GM12878 (cell line): ENCODE measurements around the gene ELOVL5. TPM values are rescaled to one million over a fixed set of nuclear protein-coding genes. Genes with fewer than 3 reads are reported as not detected.

Source experiments
- CHD1 ChIP-seq: IDR thresholded peaks from 2 replicates; pipeline ENCODE4 v1.6.1; 2012; ENCODE audit warnings: low read depth, low read length, improper control_type of control experiment
- HDGF ChIP-seq: fragments of 450-650 bp; IDR thresholded peaks from 2 replicates; pipeline ENCODE4 v1.6.1; 2016; ENCODE audit warnings: antibody characterized with exemption
- JUNB ChIP-seq: IDR thresholded peaks from 2 replicates; pipeline ENCODE4 v1.6.1; 2016; ENCODE audit warnings: antibody characterized with exemption, mild to moderate bottlenecking
- MTA2 ChIP-seq: fragments of 450-650 bp; IDR thresholded peaks from 2 replicates; pipeline ENCODE4 v1.6.1; 2016; ENCODE audit warnings: low read depth, mild to moderate bottlenecking, moderate library complexity
- NBN ChIP-seq: fragments of 450-650 bp; IDR thresholded peaks from 2 replicates; pipeline ENCODE4 v1.6.1; 2016
- NKRF ChIP-seq: fragments of 450-650 bp; conservative IDR thresholded peaks from 2 replicates; pipeline ENCODE4 v1.6.1; 2017; ENCODE audit warnings: mild to moderate bottlenecking, moderate library complexity
- PBX3 ChIP-seq: IDR thresholded peaks from 2 replicates; pipeline ENCODE4 v1.6.1; 2011; ENCODE audit warnings: mild to moderate bottlenecking, low read depth, low read length, moderate library complexity; ENCODE audit not compliant: insufficient replicate concordance
- ZBTB40 ChIP-seq: fragments of 450-650 bp; IDR thresholded peaks from 2 replicates; pipeline ENCODE4 v1.6.1; 2016; ENCODE audit warnings: mild to moderate bottlenecking, moderate library complexity, borderline replicate concordance
- polyA plus RNA-seq, 11 experiments: library from polyadenylated mRNA; depleted of rRNA in 4 of 11; unstranded in 6 of 11; stranded (reverse) in 5 of 11; fragments of >200 nt; fragmentation: Nextera tagmentation in 4 of 11; fragmentation: Illumina TruSeq in 1 of 11; extraction: Ambion mirVana in 4 of 11; extraction: Trizol in 1 of 11; gene quantifications; 1 replicate in 1 of 11; 2 replicates in 10 of 11; pipeline versions ENCODE4 v1.2.1 to v1.2.3, GENCODE V29; 2011 to 2016; ENCODE audit warnings: inconsistent platforms in 2 of 11, missing spikeins in 2 of 11, low read depth in 1 of 11
- total RNA-seq, 4 experiments: library from RNA; depleted of rRNA in 3 of 4; stranded (reverse); fragments of >200 nt in 3 of 4; fragmentation: Illumina TruSeq in 1 of 4; extraction: Trizol in 1 of 4; gene quantifications; 2 replicates each; pipeline versions ENCODE4 v1.2.1 to v1.2.3, GENCODE V29; 2013 to 2021
- TF ChIP-seq, protein P1 (sequence below): fragments of 450-650 bp; IDR thresholded peaks from 2 replicates; pipeline ENCODE4 v1.6.1; 2017; ENCODE audit warnings: low read depth, mild to moderate bottlenecking, moderate library complexity

The ELOVL5 gene
- total and polyA plus RNA-seq, 10 of the 15 experiments (the other 5 are each of a cell fraction or from before 2014, with no cell fraction given), result 156 to 241 (median 196) TPM

DNA sequence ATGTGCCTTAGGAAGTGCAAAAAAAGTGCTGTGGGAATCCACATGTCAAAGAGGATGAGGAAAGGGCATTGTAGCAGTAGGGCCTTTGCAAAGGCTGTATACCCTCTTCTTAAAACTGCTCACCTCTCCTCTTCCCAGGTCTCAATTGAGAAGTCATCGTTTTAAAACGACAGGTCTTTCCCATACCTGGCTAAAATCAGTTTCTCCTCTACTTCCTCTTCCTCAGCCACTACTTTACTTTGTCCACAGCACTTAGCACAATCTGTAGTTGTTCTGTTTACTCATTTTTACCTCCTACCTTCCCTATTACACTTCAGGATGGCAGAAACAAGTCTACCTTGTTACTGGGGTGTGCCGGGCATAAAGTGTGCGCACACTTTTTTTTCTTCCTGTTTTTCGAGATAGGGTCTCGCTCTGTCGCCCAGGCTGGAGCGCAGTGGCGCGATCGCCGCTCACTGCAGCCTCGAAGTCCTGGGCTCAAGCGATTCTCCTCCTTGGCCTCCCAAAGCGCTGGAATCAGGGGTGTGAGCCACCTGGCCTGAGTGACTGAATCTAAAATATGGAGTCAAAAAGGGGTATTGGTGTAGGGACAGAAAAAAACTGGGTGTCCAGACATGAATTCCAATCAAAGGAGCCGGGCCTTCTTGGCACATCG is 9.8 kb upstream of the ELOVL5 start (continued):
- TF ChIP-seq PBX3 (no peak), CHD1 (no peak), HDGF (0 out of 2 replicates have a peak, but pooled peaks have one; percentile 25), NBN (peak; percentile 61; the same call in 1 of the 2 replicates), JUNB (no peak), ZBTB40 (0 out of 2 replicates have a peak, but pooled peaks have one; percentile 5), NKRF (no peak), MTA2 (0 out of 2 replicates have a peak, but pooled peaks have one; percentile 8)
- TF ChIP-seq, protein P1, sequence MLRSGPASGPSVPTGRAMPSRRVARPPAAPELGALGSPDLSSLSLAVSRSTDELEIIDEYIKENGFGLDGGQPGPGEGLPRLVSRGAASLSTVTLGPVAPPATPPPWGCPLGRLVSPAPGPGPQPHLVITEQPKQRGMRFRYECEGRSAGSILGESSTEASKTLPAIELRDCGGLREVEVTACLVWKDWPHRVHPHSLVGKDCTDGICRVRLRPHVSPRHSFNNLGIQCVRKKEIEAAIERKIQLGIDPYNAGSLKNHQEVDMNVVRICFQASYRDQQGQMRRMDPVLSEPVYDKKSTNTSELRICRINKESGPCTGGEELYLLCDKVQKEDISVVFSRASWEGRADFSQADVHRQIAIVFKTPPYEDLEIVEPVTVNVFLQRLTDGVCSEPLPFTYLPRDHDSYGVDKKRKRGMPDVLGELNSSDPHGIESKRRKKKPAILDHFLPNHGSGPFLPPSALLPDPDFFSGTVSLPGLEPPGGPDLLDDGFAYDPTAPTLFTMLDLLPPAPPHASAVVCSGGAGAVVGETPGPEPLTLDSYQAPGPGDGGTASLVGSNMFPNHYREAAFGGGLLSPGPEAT, result 0 out of 2 replicates have a peak, but pooled peaks have one; percentile 15
